GM19463 (cell line): ENCODE measurements around the gene CBY1.

Source experiments
- ATAC-seq: cut with Tn5 transposase; IDR thresholded peaks from one replicate; pipeline ENCODE4 v1.9.1; 2021; ENCODE audit warnings: mild to moderate bottlenecking, moderate library complexity; ENCODE audit not compliant: unreplicated experiment

The CBY1 gene

GRCh38 chr22:38700270-38700788 lies 43.9 kb downstream of the CBY1 start:
- ATAC-seq = peak; percentile 17

DNA sequence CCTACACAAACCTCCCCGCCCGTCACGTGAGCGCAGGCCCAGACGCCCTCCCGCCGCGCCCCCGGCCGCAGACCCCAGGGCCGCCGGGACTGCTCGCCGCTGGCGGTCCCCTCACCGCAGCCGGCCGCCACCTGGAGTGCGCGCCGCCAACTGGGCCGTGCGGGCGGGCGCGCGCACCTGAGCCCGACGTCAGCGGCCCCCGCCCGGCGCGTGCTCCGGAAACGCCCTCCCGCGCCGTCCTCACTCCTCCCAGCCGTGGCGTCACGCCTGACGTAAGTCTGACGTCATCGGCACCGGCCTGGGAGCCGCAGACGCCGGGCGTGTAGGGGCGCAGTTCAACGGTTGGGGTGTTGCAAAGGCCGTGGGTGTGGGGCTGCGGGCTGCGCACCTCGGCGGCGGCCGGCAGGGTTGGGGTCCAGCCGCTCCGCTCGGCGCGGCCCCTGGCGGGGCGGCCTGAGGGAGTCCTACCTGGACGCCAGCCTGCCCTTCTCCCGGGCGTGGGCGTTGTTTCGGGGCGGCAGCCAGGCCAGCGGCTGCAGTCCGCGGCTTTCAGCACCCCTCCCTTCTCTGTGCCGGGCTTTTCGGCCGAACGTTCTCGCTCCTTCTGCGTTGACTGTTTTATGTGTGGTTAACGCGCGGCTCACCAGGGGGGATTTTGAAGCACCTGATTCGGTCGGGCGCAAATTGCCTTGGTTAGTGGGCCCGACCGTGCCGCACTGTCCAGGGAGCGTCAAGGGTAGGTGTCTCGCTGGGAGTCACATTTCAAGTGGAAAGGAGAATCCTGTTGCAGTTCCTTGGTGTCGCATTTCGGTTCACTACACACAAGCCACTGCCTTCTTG lies 44.6 kb downstream of the CBY1 start, which contains the start of gene JOSD1:
TSS of gene JOSD1 (minus strand) at position 155 of the 840 bp plus-strand sequence. CDS start 956 bp downstream, outside the sequence.
- ATAC-seq = peak; percentile 29

GRCh38 chr22:38704654-38705234 lies 48.3 kb downstream of the CBY1 start:
- ATAC-seq = no peak

DNA sequence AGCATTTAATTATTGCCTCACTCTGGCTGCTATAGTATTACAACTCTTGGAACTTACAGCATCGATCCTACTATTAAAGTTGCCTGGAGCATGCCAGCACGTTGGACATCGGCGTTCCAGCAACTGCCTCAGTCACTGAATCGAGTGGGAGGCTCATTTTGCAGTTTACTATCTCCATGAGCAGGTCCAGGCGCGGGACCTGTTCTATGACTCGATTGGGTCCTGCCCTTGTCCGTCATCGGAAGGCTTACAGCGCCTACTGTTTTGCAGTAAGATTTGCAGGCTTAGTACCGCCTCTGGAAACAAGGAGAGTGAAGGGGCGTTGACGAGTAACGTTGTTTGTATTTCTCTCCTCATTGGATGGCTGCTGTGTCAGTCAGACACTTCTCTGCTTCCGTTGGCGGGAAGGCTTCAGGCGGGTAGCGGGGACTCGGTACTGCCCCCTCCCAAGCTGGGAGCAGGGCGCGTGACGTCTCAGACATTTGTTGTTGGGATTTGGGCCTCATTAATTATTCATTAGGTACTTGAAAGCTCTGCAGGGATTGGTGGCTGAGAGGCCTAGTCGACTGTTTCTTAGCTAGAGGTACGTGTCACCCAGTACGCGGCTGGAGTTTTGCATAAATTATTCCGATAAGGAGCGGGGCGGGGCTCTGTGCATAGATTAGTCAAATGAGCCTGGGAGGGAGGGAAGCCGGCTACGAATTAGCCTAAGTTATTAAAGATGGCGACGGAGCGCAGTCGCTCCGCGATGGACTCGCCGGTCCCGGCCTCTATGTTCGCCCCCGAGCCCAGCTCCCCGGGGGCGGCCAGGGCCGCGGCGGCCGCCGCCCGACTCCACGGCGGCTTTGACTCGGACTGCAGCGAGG lies 49.0 kb downstream of the CBY1 start, which contains the start of gene GTPBP1:
TSS of gene GTPBP1 (plus strand) at position 710 of the 866 bp plus-strand sequence. CDS start at position 722, 12 bp downstream.
- ATAC-seq = peak; percentile 68

GRCh38 chr22:38706101-38706900 lies 49.9 kb downstream of the CBY1 start:
- no peak for ATAC-seq

DNA sequence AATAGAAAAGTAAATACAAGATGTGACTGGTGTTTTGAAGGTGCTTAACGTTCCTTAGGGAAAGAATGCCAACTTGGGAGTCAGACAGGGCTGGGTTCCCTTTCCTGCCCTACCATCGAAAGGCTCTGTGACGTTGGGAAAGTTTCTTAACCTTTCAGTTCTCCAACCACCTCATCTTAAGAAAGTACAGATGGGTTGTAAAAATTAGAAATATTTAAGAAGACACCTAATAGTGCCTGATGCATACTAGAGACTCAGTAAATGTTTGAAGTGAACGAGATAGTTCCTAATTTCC lies 50.4 kb downstream of the CBY1 start:
- no peak for ATAC-seq

DNA sequence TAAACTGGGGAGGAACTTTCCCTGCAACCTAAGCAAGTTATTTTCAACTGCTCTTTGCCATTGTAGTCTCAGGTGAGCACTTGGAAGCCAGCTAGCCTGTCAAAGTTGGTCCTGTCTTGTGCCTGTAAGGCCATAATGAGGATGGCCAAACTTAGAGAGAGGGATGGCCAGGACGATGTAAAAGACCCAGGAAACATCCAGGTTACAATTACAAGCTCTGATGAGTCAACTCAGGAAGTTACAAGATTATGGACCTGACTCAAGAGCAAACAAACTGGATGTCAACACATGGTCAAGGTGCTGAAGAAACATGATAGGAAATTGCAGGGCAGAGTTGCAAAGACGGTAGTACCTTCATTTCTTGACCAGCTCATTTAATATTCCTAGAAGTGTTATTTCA lies 50.9 kb downstream of the CBY1 start:
- no peak for ATAC-seq

DNA sequence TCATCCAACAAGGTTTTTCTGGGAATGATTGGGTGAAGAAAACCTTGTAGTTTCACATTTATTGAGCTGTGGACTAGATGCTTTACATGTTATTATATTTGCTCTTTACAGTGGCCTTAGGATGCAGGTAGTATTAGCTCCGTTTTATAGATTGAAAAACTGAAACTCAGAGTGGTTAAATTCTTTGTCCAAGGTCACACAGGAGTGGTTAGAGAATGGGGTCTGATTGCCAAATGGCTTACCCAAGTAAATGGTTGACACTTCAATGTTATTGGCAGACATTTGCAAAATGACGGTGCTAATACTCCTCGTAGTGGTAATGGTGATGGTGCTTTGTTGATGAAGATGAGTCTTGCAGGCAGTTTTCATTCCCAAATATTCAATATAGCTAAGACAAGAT lies 51.5 kb downstream of the CBY1 start:
- no peak for ATAC-seq

DNA sequence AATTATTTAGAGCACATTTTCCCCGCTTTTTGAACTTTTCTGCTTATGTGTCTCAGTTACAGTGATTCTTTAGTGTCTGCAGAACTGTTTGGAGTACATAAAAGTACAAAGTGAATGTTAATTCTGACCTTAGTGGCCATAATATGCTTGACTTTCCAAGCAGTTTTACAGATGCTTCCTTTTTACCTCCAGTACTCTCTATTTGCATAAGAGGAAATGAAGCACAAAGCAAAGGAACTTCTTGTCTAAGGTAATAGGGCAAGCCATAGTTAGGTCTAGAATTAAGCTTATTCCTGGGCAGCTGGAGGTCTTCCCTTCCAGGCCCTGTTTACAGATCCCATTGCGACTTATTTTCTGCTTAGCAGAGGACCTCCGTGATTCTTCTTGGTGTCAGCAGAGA lies 52.9 kb downstream of the CBY1 start:
- ATAC-seq = no peak

DNA sequence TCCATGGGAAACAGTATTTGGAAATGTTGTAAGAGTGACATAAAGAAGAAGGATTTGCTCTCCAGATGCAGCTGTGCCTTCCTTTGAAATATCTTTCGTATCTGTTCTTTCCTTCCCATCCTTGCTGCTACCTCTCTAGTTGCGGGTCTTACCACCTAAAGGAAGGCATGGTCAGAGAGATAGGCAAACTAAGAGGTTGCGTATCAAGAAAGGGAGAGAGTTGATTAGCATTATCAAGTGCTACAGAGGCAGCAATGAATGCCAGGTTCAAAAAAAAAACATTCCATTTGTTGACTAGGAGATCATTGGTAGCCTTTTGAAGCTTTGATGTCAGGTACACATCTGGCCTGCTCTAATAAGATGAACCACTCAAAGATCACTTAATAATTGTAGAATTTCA lies 53.9 kb downstream of the CBY1 start:
- ATAC-seq = no peak

DNA sequence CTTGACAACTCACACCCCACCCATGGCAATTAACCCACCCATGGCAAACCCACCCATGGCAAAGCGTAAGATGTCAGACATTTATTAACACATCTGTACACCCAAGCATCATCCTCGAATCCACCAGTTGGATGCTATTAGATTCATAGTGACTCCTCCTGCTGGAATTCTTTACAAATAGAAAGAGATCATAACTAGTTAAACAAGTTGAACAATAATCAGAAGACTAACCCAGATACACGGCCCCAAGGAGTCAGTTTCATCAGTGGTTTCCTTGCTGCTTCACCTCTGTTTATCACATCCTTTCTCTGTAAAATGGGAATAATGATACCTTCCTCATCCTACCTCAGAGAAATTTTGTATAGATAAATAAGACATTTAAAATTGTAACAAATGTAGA lies 54.4 kb downstream of the CBY1 start:
- ATAC-seq = no peak

DNA sequence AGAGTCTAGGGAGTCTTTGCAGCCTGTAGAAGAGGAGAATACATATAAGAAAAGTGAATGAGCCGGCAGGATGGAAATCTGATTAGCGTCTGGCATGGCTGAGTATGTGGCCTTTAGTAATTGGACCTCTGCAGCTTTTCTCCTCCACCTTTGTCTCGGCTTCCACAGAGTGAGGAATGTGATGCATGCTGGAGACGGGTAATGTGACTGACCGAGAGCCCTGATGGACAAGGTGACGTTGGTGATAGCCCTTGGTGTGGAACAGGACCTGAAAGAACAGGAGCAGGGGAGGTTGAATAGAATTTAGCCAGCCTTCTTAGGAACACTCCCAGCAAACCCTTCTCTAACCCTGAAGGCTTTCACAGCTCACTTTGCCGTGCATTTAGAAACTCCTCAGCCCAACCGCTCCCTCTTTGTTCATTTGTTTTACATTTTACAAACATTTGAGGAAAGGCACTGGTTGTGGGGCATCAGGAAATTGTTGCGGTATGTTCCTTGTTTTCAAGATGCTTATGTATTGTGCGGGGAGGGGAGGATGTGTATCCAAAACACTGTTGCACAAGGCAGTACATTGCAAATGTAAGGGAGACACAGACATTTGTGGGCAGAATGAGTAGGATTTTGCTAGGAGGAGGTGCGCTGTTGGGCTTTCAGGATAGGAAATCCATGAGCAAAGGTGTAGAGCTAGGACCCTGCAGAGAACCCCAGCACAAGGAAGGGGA lies 56.2 kb downstream of the CBY1 start:
- no peak for ATAC-seq

DNA sequence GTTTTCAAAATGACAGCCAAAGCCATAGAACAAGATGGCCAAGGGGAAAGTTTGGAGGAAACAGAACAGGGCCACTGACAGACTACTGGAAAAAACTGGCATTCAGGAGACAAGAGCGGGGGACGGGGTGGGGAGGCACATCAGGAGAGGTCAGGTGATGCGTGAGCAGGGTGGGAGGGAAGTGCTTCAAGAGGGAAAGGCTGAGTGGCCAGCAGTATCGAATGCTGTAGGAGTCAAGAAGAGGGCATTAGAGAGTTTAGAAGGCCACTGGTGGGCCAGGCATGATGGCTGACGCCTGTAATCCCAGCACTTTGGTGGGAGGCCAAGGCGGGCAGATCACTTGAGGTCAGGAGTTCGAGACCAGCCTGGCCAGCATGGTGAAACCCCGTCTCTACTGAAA lies 57.5 kb downstream of the CBY1 start:
- no peak for ATAC-seq

DNA sequence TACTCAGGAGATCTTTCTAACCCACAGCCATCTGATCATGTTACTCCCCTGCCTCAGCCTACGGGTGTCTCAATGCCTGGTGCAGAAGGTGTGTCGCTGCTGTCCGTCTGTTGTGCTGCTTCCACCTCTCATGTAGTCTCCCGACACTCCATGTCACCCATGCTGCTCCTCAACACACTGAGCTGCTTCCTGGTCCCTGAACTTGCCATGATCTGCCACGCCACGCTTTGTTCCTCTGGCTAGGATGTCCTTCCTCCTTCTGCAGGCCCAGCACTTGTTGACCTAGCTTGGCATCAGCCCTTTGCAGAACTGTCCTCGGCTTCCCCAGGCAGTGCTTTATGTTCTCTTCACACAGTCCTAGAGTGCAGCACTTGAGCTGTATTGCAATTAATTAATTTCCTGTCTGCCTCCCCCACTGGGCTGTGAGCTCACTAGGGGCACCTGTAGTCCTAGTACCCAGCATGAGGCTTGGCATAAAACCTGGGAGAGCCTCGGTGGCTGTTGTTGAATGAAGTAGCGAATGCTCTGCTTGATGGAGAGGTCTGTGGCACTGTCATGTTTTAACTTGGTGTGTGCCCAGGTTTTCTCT lies 58.8 kb downstream of the CBY1 start:
- no peak for ATAC-seq

DNA sequence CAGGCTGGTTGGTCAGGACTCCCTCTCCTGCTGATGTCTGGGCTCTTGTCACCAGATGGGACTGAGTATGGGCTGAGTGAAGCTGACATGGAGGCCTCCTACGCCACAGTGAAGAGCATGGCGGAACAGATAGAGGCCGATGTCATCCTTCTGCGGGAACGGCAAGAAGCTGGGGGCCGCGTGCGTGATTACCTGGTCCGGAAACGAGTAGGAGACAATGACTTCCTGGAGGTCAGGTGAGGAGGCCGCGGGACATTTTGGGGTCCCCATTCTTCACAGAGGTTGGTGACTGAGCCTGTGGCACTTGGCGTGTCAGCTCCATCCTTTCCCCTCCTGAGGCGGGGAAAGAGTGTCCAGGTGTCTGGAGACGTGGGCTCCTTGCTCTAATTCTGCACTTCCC lies 59.4 kb downstream of the CBY1 start:
- no peak for ATAC-seq

DNA sequence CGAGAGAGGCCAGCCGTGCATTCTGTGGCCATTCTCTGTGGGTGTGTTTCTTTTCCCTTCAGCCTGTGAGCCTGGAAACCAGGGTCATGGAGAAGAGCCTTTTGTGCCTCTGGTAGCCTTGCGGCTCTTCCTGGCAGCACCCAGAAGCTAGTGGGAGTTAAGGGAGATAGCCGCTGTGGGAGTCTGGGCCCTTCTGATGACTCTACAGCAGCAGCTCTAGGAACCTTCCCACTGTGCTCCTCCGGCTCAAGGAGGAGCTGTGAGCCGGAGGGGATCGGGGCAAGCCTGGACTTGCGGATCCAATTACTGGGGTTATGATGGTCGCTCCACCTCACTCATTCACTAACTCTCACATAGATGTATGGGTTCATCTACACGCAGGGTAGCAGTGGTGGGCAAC lies 59.8 kb downstream of the CBY1 start:
- ATAC-seq = no peak

DNA sequence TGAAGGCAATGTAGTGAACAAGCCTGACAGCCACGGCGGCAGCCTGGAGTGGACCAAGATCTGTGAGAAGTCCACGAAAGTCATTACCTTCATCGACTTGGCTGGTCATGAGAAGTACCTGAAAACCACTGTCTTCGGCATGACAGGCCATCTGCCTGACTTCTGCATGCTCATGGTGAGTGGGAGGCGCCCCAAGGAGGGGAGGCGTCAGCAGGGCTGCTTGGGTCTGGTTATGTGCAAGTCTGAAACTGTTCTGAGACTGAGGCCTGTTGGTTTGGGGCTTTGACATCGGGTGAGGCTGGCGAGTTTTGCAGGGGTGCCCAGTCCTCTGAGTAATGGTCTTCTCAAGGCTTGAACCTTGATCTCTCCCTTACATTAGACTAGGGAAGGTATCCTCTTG lies 60.4 kb downstream of the CBY1 start:
- no peak for ATAC-seq

- no peak for ATAC-seq
Measured at GRCh38 chr22:38717244-38717643, 60.8 kb downstream of the CBY1 start.

DNA sequence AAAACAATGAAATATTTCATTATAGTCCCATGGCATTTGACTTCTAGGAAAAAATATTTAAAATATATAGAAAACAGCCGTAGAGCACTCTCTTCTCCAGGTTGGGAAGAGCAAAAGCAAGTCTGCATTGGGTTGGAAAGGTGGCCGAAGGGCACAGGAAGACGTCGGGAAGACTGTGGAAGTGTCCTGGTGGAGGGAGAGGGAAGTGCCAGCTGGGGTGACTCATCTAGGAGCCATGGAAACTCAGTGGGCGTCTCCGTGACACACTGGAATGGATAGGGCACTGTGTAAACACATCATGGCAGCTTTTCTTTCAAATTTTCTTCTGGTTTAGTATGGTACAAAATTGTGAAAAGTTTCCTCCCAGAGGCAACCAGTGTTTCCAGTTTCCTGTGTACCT lies 62.0 kb downstream of the CBY1 start:
- ATAC-seq = no peak

DNA sequence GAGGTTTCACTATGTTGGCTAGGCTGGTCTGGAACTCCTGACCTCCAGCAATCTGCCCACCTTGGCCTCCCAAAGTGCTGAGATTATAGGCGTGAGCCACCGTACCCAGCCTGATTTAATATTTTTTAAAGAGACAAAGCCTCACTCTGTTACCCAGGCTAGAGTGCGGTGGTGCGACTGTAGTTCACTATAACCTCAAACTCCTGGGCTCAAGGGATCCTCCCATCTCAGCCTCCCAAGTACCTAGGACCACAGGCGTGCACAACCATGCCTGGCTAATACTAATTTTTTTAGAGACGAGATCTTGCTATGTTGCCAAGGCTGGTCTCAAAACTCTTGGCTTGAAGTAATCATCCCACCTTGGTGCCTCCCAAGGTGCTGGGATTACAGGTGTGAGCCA lies 62.8 kb downstream of the CBY1 start:
- no peak for ATAC-seq
